ENCODE results near the gene MYO7B.

MYO7B gene

DNA sequence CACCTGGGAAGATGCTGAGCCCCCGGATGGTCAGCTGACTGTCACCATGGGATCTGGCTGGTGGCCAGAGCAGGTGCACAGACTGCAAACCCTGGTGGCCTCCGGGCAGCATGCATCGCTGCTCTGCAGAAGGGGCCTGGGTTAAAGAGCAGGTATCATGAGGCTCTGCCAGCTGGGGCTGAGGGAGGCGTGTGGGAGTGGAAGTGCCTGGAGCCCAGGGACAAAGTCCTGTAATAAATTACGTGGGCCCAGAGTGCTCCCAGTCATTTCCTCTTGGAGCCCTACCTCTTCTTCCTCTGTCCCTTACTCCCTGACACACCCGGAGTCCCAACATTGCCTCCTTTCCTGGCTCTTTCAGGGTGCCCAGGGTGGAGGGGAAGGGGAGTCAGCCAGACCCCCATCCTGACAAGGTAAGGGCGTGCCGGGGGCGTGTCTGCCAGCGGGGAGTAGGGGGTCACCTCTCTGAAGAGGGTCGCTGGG, at the start of gene MYO7B:
Gene MYO7B, plus strand, starts transcription at position 262 of the 480 bp plus-strand sequence. CDS start 24,040 bp downstream, outside the sequence.
- Histone ChIP-seq H3K36me3 (ENCODE audit: insufficient read depth, low read length) (no peaks in the 10 kb centered on the region), H3K9ac (ENCODE audit: insufficient read length) (no peak within 1 kb of the TSS), H3K4me3 (no peak within 1 kb of the TSS), H3K9me3 (ENCODE audit: low read depth, low read length) (no peaks in the 10 kb centered on the region), H3K27ac (no peak within 1 kb of the TSS)
- DNase-seq (ENCODE audit: low read depth, low spot score) = no peak
- TF ChIP-seq EZH2 (IDR thresholded peaks at IDR 0.05) (no peak), POLR2AphosphoS5 (IDR thresholded peaks at IDR 0.05; ENCODE audit: borderline replicate concordance, low read depth, low read length) (no peak), FOXP2 (optimal IDR thresholded peaks at IDR 0.05; ENCODE audit: control extremely low read depth, extremely low read length, insufficient read depth) (no peak)

- no peak for DNase-seq (ENCODE audit: low read depth, low spot score)
- TF ChIP-seq FOXP2 (optimal IDR thresholded peaks at IDR 0.05; ENCODE audit: control extremely low read depth, extremely low read length, insufficient read depth) = no peak
- H3K4me3 ChIP-seq = peak overlapping the region; percentile 14; the same call in 1 of the 2 replicates
- H3K36me3 ChIP-seq (ENCODE audit: insufficient read depth, low read length) = peaks cover 95% of the 10 kb centered on the region
- no peak overlapping the region for H3K9ac ChIP-seq (ENCODE audit: insufficient read length)
- H3K27ac ChIP-seq = peak overlapping the region; percentile 77
- H3K9me3 ChIP-seq (ENCODE audit: low read depth, low read length) = no peaks in the 10 kb centered on the region
Observed at GRCh38 chr2:127485694-127486071, 49.8 kb upstream of the MYO7B start.

DNA sequence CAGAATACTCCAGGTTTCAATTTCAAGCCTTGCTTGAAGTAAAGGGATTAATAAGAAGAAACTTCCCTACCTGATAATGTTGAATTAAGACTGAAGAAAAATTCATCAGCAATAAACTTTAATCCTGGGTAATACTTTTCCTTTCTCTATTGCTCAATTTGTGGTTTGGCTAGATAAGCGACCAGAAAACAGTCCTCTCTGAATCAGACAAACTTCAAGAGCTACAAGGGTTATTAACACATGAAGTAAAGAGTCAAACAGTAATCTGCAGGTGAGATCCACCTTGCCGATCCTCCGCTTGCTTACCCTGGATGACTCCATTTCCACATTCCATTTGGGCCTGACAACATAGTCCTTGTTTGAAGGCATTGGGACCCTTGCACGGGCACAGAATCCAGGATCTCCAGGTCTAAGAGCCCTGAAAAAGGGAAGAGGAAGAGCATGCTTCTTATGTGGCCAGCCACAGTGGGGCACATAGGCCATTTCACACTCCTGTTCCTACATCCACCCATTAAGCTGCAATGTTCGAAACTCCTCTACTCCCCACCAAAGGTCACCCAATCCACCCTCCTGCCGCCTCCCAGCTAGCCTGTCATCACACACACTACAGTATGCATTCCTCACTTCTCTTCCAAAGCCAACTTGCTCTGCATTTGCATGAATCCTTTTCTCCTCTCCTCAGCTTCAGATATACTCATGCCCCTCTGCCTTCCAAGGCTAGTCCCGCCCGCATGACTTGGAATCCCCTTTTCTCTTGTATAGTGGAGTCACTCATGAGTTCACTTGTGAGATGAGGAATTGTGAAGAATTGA, 49.0 kb upstream of the MYO7B start:
- peaks cover 95% of the 10 kb centered on the region for H3K36me3 ChIP-seq (ENCODE audit: insufficient read depth, low read length)
- H3K4me3 ChIP-seq = no peak overlapping the region
- TF ChIP-seq EZH2 (IDR thresholded peaks at IDR 0.05) = no peak
- H3K9ac ChIP-seq (ENCODE audit: insufficient read length) = no peak overlapping the region
- peak overlapping the region; percentile 77 for H3K27ac ChIP-seq
- H3K9me3 ChIP-seq (ENCODE audit: low read depth, low read length) = no peaks in the 10 kb centered on the region
- no peak for DNase-seq (ENCODE audit: low read depth, low spot score)

DNA sequence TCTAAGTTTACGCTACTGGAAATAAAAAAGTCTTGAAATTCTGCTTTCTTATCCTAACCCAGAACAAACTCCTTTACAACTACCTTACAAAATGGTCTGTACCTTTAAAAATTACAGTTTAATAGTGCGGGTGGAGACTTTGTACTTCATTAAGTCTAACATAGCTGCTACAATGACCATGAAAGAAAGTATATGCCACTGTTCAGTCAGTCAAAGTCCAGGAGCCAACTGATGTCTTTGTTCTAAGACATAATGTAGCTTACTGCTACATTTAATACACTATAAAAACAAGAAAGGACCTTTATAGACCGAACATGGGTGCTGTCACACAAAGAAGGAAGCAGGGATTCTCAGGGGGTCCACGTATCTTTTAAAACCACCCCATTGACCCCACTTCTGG, 45.2 kb upstream of the MYO7B start:
- Histone ChIP-seq H3K9ac (ENCODE audit: insufficient read length) (no peak overlapping the region), H3K27ac (no peak overlapping the region), H3K36me3 (ENCODE audit: insufficient read depth, low read length) (peaks cover 99% of the 10 kb centered on the region), H3K4me3 (no peak overlapping the region), H3K9me3 (ENCODE audit: low read depth, low read length) (no peaks in the 10 kb centered on the region)
- no peak for DNase-seq (ENCODE audit: low read depth, low spot score)
- TF ChIP-seq FOXP2 (optimal IDR thresholded peaks at IDR 0.05; ENCODE audit: control extremely low read depth, extremely low read length, insufficient read depth) (no peak), EZH2 (IDR thresholded peaks at IDR 0.05) (no peak), POLR2AphosphoS5 (IDR thresholded peaks at IDR 0.05; ENCODE audit: borderline replicate concordance, low read depth, low read length) (no peak)

DNA sequence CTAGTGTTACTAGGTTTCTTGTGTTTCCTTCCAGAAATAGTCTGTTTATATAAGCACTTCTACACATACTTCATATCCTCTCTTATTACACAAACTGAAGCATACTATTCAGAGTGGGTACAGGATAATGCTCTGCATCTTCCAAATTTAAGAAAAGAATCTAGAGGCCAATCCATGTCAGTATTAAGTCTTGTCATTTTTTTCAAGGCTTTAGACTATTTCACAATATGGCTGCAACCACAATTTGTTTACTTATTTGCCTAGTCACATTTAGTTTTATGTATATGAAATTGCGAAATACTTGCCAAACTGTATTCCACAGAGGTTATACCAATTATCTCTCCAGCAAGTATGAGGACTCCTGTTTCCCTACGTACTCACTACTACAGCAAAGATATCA, 37.1 kb upstream of the MYO7B start:
- Histone ChIP-seq H3K9me3 (ENCODE audit: low read depth, low read length) (no peaks in the 10 kb centered on the region), H3K27ac (peak overlapping the region; percentile 64), H3K36me3 (ENCODE audit: insufficient read depth, low read length) (peaks cover 97% of the 10 kb centered on the region), H3K4me3 (no peak overlapping the region), H3K9ac (ENCODE audit: insufficient read length) (no peak overlapping the region)
- TF ChIP-seq FOXP2 (optimal IDR thresholded peaks at IDR 0.05; ENCODE audit: control extremely low read depth, extremely low read length, insufficient read depth) (peak; percentile 43), POLR2AphosphoS5 (IDR thresholded peaks at IDR 0.05; ENCODE audit: borderline replicate concordance, low read depth, low read length) (no peak)
- peak; percentile 47 for DNase-seq (ENCODE audit: low read depth, low spot score)

- Histone ChIP-seq H3K27ac (no peak overlapping the region), H3K36me3 (ENCODE audit: insufficient read depth, low read length) (peaks cover 78% of the 10 kb centered on the region), H3K4me3 (no peak overlapping the region), H3K9ac (ENCODE audit: insufficient read length) (no peak overlapping the region), H3K9me3 (ENCODE audit: low read depth, low read length) (no peaks in the 10 kb centered on the region)
- no peak for DNase-seq (ENCODE audit: low read depth, low spot score)
- TF ChIP-seq EZH2 (IDR thresholded peaks at IDR 0.05) (no peak), POLR2AphosphoS5 (IDR thresholded peaks at IDR 0.05; ENCODE audit: borderline replicate concordance, low read depth, low read length) (no peak)
Observed at GRCh38 chr2:127503491-127503890, 32.0 kb upstream of the MYO7B start.

DNA sequence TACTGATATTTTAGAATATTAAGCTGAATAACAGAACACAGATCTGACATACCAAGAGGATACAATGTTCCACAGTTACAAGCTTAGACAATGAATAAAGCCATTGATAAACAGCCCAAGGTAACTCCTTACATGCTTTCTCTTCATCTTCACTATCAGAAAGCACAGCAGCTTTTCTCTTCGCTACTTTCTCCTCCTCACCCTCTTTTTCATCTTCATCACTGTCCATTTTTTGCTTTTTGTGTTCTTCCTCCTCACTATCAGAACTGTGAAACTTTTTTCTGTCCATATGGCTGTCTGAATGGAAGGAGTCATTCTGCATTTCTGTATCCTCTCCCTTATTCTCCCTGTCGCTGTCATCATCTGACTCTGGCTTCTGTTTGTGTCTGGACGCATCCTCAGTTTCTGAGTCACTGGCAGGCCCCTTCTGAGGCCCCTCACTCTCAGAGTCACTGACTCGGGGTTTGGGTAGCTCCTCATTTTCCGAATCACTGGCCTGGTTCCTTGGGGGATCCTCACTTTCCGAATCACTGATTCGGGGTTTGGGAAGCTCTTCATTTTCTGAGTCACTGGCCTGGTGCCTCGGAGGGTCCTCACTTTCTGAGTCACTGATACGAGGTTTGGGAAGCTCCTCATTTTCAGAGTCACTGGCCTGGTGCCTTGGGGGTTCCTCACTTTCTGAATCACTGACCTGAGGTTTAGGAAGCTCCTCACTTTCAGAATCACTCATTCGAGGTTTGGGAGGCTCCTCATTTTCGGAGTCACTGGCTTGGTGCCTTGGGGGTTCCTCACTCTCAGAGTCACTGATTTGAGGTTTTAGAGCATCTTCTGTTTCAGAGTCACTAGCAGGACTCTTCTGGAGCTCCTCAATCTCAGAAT, 30.7 kb upstream of the MYO7B start:
- TF ChIP-seq EZH2 (IDR thresholded peaks at IDR 0.05) = no peak
- no peak for TF ChIP-seq FOXP2 (optimal IDR thresholded peaks at IDR 0.05; ENCODE audit: control extremely low read depth, extremely low read length, insufficient read depth)
- no peak for TF ChIP-seq POLR2AphosphoS5 (IDR thresholded peaks at IDR 0.05; ENCODE audit: borderline replicate concordance, low read depth, low read length)
- no peak overlapping the region for H3K9ac ChIP-seq (ENCODE audit: insufficient read length)

DNA sequence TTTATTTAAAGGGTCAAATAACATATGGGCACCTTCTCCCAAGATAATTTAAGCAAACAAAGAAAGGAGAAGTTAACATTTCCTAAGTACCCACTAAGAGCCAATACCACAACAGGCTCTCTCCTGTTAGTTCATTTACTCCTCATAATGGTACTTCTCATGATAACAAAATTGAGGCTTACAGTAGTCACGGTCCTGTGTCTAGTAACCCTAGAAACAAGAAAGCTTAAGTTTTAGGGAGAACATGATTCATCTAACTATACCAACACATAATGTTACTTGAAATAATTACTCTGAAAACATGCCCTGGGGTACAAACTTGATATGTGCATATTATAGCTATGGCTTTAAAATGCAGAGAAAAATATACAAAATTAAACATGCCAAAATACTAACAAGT, 29.0 kb upstream of the MYO7B start:
- H3K4me3 ChIP-seq = no peak overlapping the region
- H3K27ac ChIP-seq = peak overlapping the region; percentile 38; the same call in 1 of the 2 replicates
- peaks cover 52% of the 10 kb centered on the region for H3K36me3 ChIP-seq (ENCODE audit: insufficient read depth, low read length)
- DNase-seq (ENCODE audit: low read depth, low spot score) = no peak
- no peak overlapping the region for H3K9ac ChIP-seq (ENCODE audit: insufficient read length)
- TF ChIP-seq POLR2AphosphoS5 (IDR thresholded peaks at IDR 0.05; ENCODE audit: borderline replicate concordance, low read depth, low read length) (no peak), EZH2 (IDR thresholded peaks at IDR 0.05) (no peak), FOXP2 (optimal IDR thresholded peaks at IDR 0.05; ENCODE audit: control extremely low read depth, extremely low read length, insufficient read depth) (no peak)
- H3K9me3 ChIP-seq (ENCODE audit: low read depth, low read length) = no peaks in the 10 kb centered on the region

More for the DNA sequence above, 30.7 kb upstream of the MYO7B start:
- Histone ChIP-seq H3K27ac (no peak overlapping the region), H3K4me3 (no peak overlapping the region), H3K36me3 (ENCODE audit: insufficient read depth, low read length) (peaks cover 65% of the 10 kb centered on the region), H3K9me3 (ENCODE audit: low read depth, low read length) (no peaks in the 10 kb centered on the region)
- DNase-seq (ENCODE audit: low read depth, low spot score) = no peak

Data from SK-N-MC (cell line).